ENCODE measurements around the gene PPM1H. TPM values are rescaled to one million over a fixed set of nuclear protein-coding genes. Genes with fewer than 3 reads are reported as not detected.
A peak's percentile ranks its signal among the peaks of the same experiment; 100 is the strongest.

PPM1H gene
- total RNA-seq, 1 donor from 2014 or later: 0.85 TPM

- no peak overlapping the region for H3K27ac ChIP-seq
- DNase-seq (ENCODE audit: low spot score in 2 of 2): no peak
- no peaks in the 10 kb centered on the region for H3K36me3 ChIP-seq
- H3K27me3 ChIP-seq: no peaks in the 10 kb centered on the region
- H3K4me3 ChIP-seq: no peak overlapping the region
- intact Hi-C loops (cut with DNase I): loop anchor here (10.0 kb wide), 1 partner anchor 325 kb away; the partner anchor contains the start of gene MON2
- H3K4me1 ChIP-seq: peaks cover 5 to 20% of the 10 kb centered on the region in 2 donors
- H3K9me3 ChIP-seq: no peaks in the 10 kb centered on the region
- TF ChIP-seq CTCF (IDR thresholded peaks at IDR 0.05): no peak
Observed at GRCh38 chr12:62789851-62790250, 145.1 kb downstream of the PPM1H start.

GRCh38 chr12:62787611-62788010, 147.3 kb downstream of the PPM1H start:
- H3K4me1 ChIP-seq: peaks cover 0 to 13% of the 10 kb centered on the region in 2 donors
- intact Hi-C loops (cut with DNase I): no loop called here
- no peak for TF ChIP-seq CTCF (IDR thresholded peaks at IDR 0.05)

GRCh38 chr12:62787023-62787422, 147.9 kb downstream of the PPM1H start:
- H3K9me3 ChIP-seq: no peaks in the 10 kb centered on the region
- H3K27me3 ChIP-seq: no peaks in the 10 kb centered on the region
- H3K36me3 ChIP-seq: no peaks in the 10 kb centered on the region
- no peak overlapping the region for H3K4me3 ChIP-seq
- DNase-seq (ENCODE audit: low spot score in 2 of 2): no peak
- peaks cover 0 to 7% of the 10 kb centered on the region in 2 donors for H3K4me1 ChIP-seq
- no peak for TF ChIP-seq CTCF (IDR thresholded peaks at IDR 0.05)
- intact Hi-C loops (cut with DNase I): no loop called here
- no peak overlapping the region for H3K27ac ChIP-seq

More at GRCh38 chr12:62787611-62788010, 147.3 kb downstream of the PPM1H start:
- Histone ChIP-seq H3K27me3 (no peaks in the 10 kb centered on the region), H3K9me3 (no peaks in the 10 kb centered on the region), H3K36me3 (no peaks in the 10 kb centered on the region), H3K27ac (no peak overlapping the region), H3K4me3 (no peak overlapping the region)
- no peak for DNase-seq (ENCODE audit: low spot score in 2 of 2)

- intact Hi-C loops (cut with DNase I): no loop called here
- peak overlapping the region; percentile 68 to 70 for H3K27ac ChIP-seq
- peaks cover 0 to 5% of the 10 kb centered on the region in 2 donors for H3K4me1 ChIP-seq
- no peaks in the 10 kb centered on the region for H3K9me3 ChIP-seq
- no peak overlapping the region for H3K4me3 ChIP-seq
- H3K36me3 ChIP-seq: no peaks in the 10 kb centered on the region
- DNase-seq (ENCODE audit: low spot score in 2 of 2): peak in 1 of 2 donors; percentile 16
- H3K27me3 ChIP-seq: no peaks in the 10 kb centered on the region
- TF ChIP-seq CTCF (IDR thresholded peaks at IDR 0.05): no peak
Observed at GRCh38 chr12:62785941-62786559, 148.9 kb downstream of the PPM1H start.

- Histone ChIP-seq H3K4me1 (peaks cover 0 to 5% of the 10 kb centered on the region in 2 donors), H3K4me3 (no peak overlapping the region), H3K9me3 (no peaks in the 10 kb centered on the region), H3K27me3 (no peaks in the 10 kb centered on the region), H3K36me3 (no peaks in the 10 kb centered on the region), H3K27ac (no peak overlapping the region)
- no peak for TF ChIP-seq CTCF (IDR thresholded peaks at IDR 0.05)
- no peak for DNase-seq (ENCODE audit: low spot score in 2 of 2)
- intact Hi-C loops (cut with DNase I): no loop called here
Observed at GRCh38 chr12:62784576-62784975, 150.4 kb downstream of the PPM1H start.
